ENCODE data around the gene TMEM245. TPM values are rescaled to one million over a fixed set of nuclear protein-coding genes. Genes with fewer than 3 reads are reported as not detected.

Gene TMEM245
- total RNA-seq, 4 donors from 2014 or later: 222 to 549 (median 318) TPM

- 95 to 98% methylated on average over 4 of the region's 4 CpGs for WGBS, 2 donors
- Histone ChIP-seq H3K4me3 (replicated peaks in 1 of 3) (no peak overlapping the region), H3K27me3 (no peaks in the 10 kb centered on the region), H3K9me3 (no peaks in the 10 kb centered on the region), H3K27ac (no peak overlapping the region), H3K36me3 (peaks cover 16 to 32% of the 10 kb centered on the region in 2 donors), H3K4me1 (peaks cover 2 to 6% of the 10 kb centered on the region in 2 donors)
- intact Hi-C loops (cut with DNase I): no loop called here
- DNase-seq: no peak
- TF ChIP-seq POLR2A (IDR thresholded peaks at IDR 0.05): no peak
- TF ChIP-seq CTCF (IDR thresholded peaks at IDR 0.05): no peak
Measured at GRCh38 chr9:109083813-109084405, 35.8 kb downstream of the TMEM245 start.

GRCh38 chr9:109083141-109083540 lies 36.6 kb downstream of the TMEM245 start:
- no peak for DNase-seq
- intact Hi-C loops (cut with DNase I): no loop called here
- Histone ChIP-seq H3K27ac (no peak overlapping the region), H3K4me1 (peaks cover 0 to 6% of the 10 kb centered on the region in 2 donors), H3K9me3 (no peaks in the 10 kb centered on the region), H3K36me3 (peaks cover 20 to 37% of the 10 kb centered on the region in 2 donors), H3K27me3 (no peaks in the 10 kb centered on the region), H3K4me3 (replicated peaks in 1 of 3) (no peak overlapping the region)
- 91 to 92% methylated on average over 7 of the region's 7 CpGs for WGBS, 2 donors
- TF ChIP-seq POLR2A (IDR thresholded peaks at IDR 0.05) (no peak), CTCF (IDR thresholded peaks at IDR 0.05) (no peak)

GRCh38 chr9:109082091-109082620 lies 37.6 kb downstream of the TMEM245 start:
- H3K4me1 ChIP-seq: peaks cover 0 to 6% of the 10 kb centered on the region in 2 donors
- TF ChIP-seq POLR2A (IDR thresholded peaks at IDR 0.05): no peak
- no peak for TF ChIP-seq CTCF (IDR thresholded peaks at IDR 0.05)
- no peak for DNase-seq
- H3K4me3 ChIP-seq (replicated peaks in 1 of 3): no peak overlapping the region
- WGBS, 2 donors: 54 to 65% methylated on average over 2 of the region's 2 CpGs
- H3K9me3 ChIP-seq: no peaks in the 10 kb centered on the region
- H3K27ac ChIP-seq: no peak overlapping the region
- peaks cover 19 to 39% of the 10 kb centered on the region in 2 donors for H3K36me3 ChIP-seq
- no peaks in the 10 kb centered on the region for H3K27me3 ChIP-seq
- intact Hi-C loops (cut with DNase I): no loop called here

- peaks cover 44 to 54% of the 10 kb centered on the region in 2 donors for H3K36me3 ChIP-seq
- intact Hi-C loops (cut with DNase I): no loop called here
- no peak overlapping the region for H3K27ac ChIP-seq
- no peaks in the 10 kb centered on the region for H3K4me1 ChIP-seq
- no peaks in the 10 kb centered on the region for H3K9me3 ChIP-seq
- H3K4me3 ChIP-seq (replicated peaks in 1 of 3): no peak overlapping the region
- 80 to 89% methylated on average over 7 of the region's 7 CpGs for WGBS, 2 donors
- no peak for TF ChIP-seq POLR2A (IDR thresholded peaks at IDR 0.05)
- no peak for TF ChIP-seq CTCF (IDR thresholded peaks at IDR 0.05)
- no peak for DNase-seq
- H3K27me3 ChIP-seq: no peaks in the 10 kb centered on the region
Measured at GRCh38 chr9:109074236-109074889, 45.4 kb downstream of the TMEM245 start.

DNA sequence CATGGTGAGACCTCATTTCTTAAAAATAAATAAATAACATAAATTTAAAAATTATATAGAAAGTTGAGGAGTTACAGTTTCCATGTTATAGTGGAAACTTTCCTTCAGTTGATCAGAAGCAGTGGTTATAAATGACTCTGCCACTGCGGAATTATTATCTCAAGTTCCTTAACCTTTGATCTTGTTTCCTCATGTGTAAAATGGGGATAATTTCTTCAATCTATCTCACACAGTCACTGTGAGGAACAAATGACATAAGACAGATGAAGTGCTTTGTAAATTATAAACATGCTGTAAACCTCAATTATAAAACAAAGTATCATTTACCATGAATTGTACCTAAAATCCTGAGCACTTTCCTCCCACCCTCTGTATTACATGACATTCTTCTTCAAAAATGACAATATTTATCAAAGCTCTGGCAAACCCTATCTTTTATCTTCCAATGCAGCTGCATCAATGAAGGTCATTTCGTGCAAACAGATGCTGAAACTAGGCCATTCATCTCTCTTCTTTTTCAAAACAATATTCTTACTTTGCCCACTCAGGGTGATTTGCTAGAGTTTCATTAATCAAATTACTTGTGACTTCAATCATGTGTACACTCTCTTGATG lies 46.8 kb downstream of the TMEM245 start:
- Histone ChIP-seq H3K9me3 (no peaks in the 10 kb centered on the region), H3K4me1 (no peaks in the 10 kb centered on the region), H3K27me3 (no peaks in the 10 kb centered on the region), H3K36me3 (peaks cover 43 to 55% of the 10 kb centered on the region in 2 donors), H3K27ac (no peak overlapping the region), H3K4me3 (replicated peaks in 1 of 3) (no peak overlapping the region)
- WGBS, 2 donors: 89 to 92% methylated on average over 2 of the region's 2 CpGs
- intact Hi-C loops (cut with DNase I): no loop called here
- no peak for DNase-seq
- TF ChIP-seq CTCF (IDR thresholded peaks at IDR 0.05): no peak
- no peak for TF ChIP-seq POLR2A (IDR thresholded peaks at IDR 0.05)
